Astrocyte (in vitro differentiated cells and primary cell): ENCODE measurements around the gene USO1. TPM values are rescaled to one million over a fixed set of nuclear protein-coding genes. Genes with fewer than 3 reads are reported as not detected.

Experiments
- DNase-seq: peaks from one replicate; pipeline ENCODE4 v3.0.0-alpha.2; 2010; ENCODE audit warnings: low read depth
- FAIRE-seq: peaks from 2 replicates; lab custom pipeline; 2011; peaks lifted over from hg19 to GRCh38; lab: Jason Lieb, UNC
- H2AFZ ChIP-seq: 2 replicates; pipeline ENCODE4 v1.6.0; 2012; ENCODE audit warnings: low read depth, low read length, inconsistent platforms
- H3K27ac ChIP-seq: 2 replicates; pipeline ENCODE4 v1.5.1; 2011; ENCODE audit warnings: low read depth, low read length, inconsistent platforms
- H3K27me3 ChIP-seq: 2 replicates; pipeline ENCODE4 v1.6.0; 2011; ENCODE audit warnings: low read length, inconsistent platforms; ENCODE audit not compliant: insufficient read depth
- H3K36me3 ChIP-seq: 2 replicates; pipeline ENCODE4 v1.5.1; 2011; ENCODE audit warnings: low read length, inconsistent platforms; ENCODE audit not compliant: insufficient read depth
- H3K4me1 ChIP-seq: 2 replicates; pipeline ENCODE4 v1.5.1; 2011; ENCODE audit warnings: low read length, inconsistent platforms; ENCODE audit not compliant: insufficient read depth
- H3K4me2 ChIP-seq: 2 replicates; pipeline ENCODE4 v1.6.0; 2012; ENCODE audit warnings: low read length, inconsistent platforms
- H3K4me3 ChIP-seq: 2 replicates; pipeline ENCODE4 v1.5.1; 2011; ENCODE audit warnings: low read depth, mild to moderate bottlenecking, low read length, inconsistent platforms; ENCODE audit not compliant: insufficient read depth
- H3K79me2 ChIP-seq: 2 replicates; pipeline ENCODE4 v1.6.0; 2012; ENCODE audit warnings: mild to moderate bottlenecking, low read length, inconsistent platforms; ENCODE audit not compliant: insufficient read depth
- H3K9ac ChIP-seq: 2 replicates; pipeline ENCODE4 v1.6.0; 2012; ENCODE audit warnings: mild to moderate bottlenecking, low read length, inconsistent platforms
- H3K9me3 ChIP-seq: 2 replicates; pipeline ENCODE4 v1.5.1; 2012; ENCODE audit warnings: low read depth, mild to moderate bottlenecking, low read length, inconsistent platforms; ENCODE audit not compliant: insufficient read depth
- H4K20me1 ChIP-seq: 2 replicates; pipeline ENCODE4 v1.6.0; 2012; ENCODE audit warnings: low read length, inconsistent platforms; ENCODE audit not compliant: insufficient read depth
- H3K27ac Mint-ChIP-seq: one replicate; pipeline ENCODE4 v1.8.0; 2021; ENCODE audit warnings: mild to moderate bottlenecking, mixed read lengths; ENCODE audit not compliant: unreplicated experiment
- H3K27me3 Mint-ChIP-seq: one replicate; pipeline ENCODE4 v1.8.0; 2021; ENCODE audit warnings: low read depth, mixed read lengths; ENCODE audit not compliant: unreplicated experiment
- H3K36me3 Mint-ChIP-seq: one replicate; pipeline ENCODE4 v1.8.0; 2021; ENCODE audit warnings: low read depth, mixed read lengths; ENCODE audit not compliant: unreplicated experiment
- H3K4me1 Mint-ChIP-seq: one replicate; pipeline ENCODE4 v1.8.0; 2021; ENCODE audit warnings: low read depth, mixed read lengths; ENCODE audit not compliant: unreplicated experiment
- H3K4me3 Mint-ChIP-seq: one replicate; pipeline ENCODE4 v1.8.0; 2021; ENCODE audit warnings: mild to moderate bottlenecking, moderate library complexity, mixed read lengths; ENCODE audit not compliant: unreplicated experiment
- H3K9me3 Mint-ChIP-seq: one replicate; pipeline ENCODE4 v1.8.0; 2021; ENCODE audit warnings: mild to moderate bottlenecking, mixed read lengths; ENCODE audit not compliant: unreplicated experiment
- EZH2 ChIP-seq: IDR thresholded peaks from 2 replicates; pipeline ENCODE4 v1.6.1; 2012; ENCODE audit warnings: mild to moderate bottlenecking, low read length, inconsistent platforms; ENCODE audit not compliant: insufficient read depth
- total RNA-seq: library from RNA; stranded (reverse); gene quantifications from 2 replicates; pipeline ENCODE4 v1.2.1, GENCODE V29; 2021
- TF ChIP-seq, protein P1 (sequence below): IDR thresholded peaks from 2 replicates; pipeline ENCODE4 v1.5.1; 2011; ENCODE audit warnings: low read depth, mild to moderate bottlenecking, inconsistent platforms, low read length, moderate library complexity; ENCODE audit not compliant: insufficient read depth

USO1 gene
- total RNA-seq, 1 donor from 2014 or later: 104 TPM

- Histone ChIP-seq H3K79me2 (no peaks in the 10 kb centered on the region), H3K4me1 (no peaks in the 10 kb centered on the region), H4K20me1 (no peaks in the 10 kb centered on the region), H3K27ac (no peak overlapping the region), H3K4me3 (no peak overlapping the region), H3K36me3 (peaks cover 5% of the 10 kb centered on the region), H3K9me3 (no peaks in the 10 kb centered on the region), H3K9ac (no peak overlapping the region), H2AFZ (no peak overlapping the region), H3K27me3 (no peaks in the 10 kb centered on the region), H3K4me2 (no peak overlapping the region)
- FAIRE-seq: no peak
- no peak for TF ChIP-seq EZH2
- TF ChIP-seq, protein P1, sequence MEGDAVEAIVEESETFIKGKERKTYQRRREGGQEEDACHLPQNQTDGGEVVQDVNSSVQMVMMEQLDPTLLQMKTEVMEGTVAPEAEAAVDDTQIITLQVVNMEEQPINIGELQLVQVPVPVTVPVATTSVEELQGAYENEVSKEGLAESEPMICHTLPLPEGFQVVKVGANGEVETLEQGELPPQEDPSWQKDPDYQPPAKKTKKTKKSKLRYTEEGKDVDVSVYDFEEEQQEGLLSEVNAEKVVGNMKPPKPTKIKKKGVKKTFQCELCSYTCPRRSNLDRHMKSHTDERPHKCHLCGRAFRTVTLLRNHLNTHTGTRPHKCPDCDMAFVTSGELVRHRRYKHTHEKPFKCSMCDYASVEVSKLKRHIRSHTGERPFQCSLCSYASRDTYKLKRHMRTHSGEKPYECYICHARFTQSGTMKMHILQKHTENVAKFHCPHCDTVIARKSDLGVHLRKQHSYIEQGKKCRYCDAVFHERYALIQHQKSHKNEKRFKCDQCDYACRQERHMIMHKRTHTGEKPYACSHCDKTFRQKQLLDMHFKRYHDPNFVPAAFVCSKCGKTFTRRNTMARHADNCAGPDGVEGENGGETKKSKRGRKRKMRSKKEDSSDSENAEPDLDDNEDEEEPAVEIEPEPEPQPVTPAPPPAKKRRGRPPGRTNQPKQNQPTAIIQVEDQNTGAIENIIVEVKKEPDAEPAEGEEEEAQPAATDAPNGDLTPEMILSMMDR: no peak
- Mint-ChIP-seq H3K4me1 (no peaks in the 10 kb centered on the region), H3K27me3 (no peaks in the 10 kb centered on the region), H3K27ac (no peak overlapping the region), H3K4me3 (no peak overlapping the region), H3K36me3 (peaks cover 10% of the 10 kb centered on the region), H3K9me3 (no peaks in the 10 kb centered on the region)
- no peak for DNase-seq
These were observed 98.0 kb downstream of the USO1 start for GRCh38 chr4:75822416-75822815.

DNA sequence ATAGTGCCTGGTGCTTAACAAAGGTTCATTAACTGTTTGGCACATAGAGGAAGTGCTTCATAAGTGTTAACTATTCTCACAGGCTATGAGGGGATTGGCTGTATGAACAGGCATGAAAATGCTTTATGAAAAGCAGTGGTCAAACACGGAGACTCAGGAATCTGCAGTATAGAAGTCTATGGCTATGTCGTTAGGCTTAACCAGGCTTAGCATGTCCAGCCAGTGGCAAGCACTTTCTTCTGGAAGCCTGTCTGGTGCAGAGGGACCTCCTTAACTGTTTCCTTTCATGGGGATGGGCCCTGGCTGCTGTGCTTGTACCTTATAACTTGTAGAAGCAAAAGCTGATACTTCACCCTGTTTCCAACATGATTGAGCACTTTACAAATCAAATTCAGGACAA is 99.4 kb downstream of the USO1 start:
- Mint-ChIP-seq H3K27ac (no peak overlapping the region), H3K4me1 (no peaks in the 10 kb centered on the region), H3K36me3 (peaks cover 9% of the 10 kb centered on the region), H3K27me3 (no peaks in the 10 kb centered on the region), H3K9me3 (no peaks in the 10 kb centered on the region), H3K4me3 (no peak overlapping the region)
- Histone ChIP-seq H3K79me2 (no peaks in the 10 kb centered on the region), H2AFZ (no peak overlapping the region), H3K4me1 (no peaks in the 10 kb centered on the region), H3K9ac (no peak overlapping the region), H4K20me1 (no peaks in the 10 kb centered on the region), H3K9me3 (no peaks in the 10 kb centered on the region), H3K27ac (no peak overlapping the region), H3K36me3 (peaks cover 2% of the 10 kb centered on the region), H3K27me3 (no peaks in the 10 kb centered on the region), H3K4me3 (no peak overlapping the region), H3K4me2 (no peak overlapping the region)
- TF ChIP-seq EZH2: no peak
- TF ChIP-seq, protein P1: no peak
- DNase-seq (no peak), FAIRE-seq (no peak)

DNA sequence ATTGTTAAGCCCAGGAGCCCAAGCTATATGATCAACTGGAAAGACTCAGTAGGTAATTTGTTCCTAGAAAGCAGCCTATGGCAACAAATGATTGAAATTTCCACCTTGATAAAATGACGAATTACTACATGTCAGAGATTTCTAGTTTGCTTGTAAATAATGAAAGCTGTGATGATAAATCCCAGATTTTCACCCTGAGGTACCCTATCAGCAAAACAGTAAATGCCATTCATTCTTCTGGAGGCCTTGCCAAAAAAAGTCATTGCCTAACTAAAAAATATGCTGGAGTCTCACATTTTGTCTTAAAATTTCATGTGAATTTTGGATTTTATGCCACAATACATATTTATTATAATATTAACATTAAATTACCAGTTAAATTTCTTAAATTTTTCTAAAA is 106.5 kb downstream of the USO1 start:
- no peak overlapping the region for H3K9ac ChIP-seq
- no peak overlapping the region for H3K4me2 ChIP-seq
- Mint-ChIP-seq H3K9me3 (no peaks in the 10 kb centered on the region), H3K4me3 (no peak overlapping the region), H3K27me3 (no peaks in the 10 kb centered on the region), H3K36me3 (peaks cover 4% of the 10 kb centered on the region), H3K4me1 (no peaks in the 10 kb centered on the region), H3K27ac (no peak overlapping the region)
- no peaks in the 10 kb centered on the region for H3K9me3 ChIP-seq
- no peak overlapping the region for H2AFZ ChIP-seq
- no peaks in the 10 kb centered on the region for H4K20me1 ChIP-seq
- FAIRE-seq (no peak), DNase-seq (peak; percentile 6)
- TF ChIP-seq EZH2: no peak
- TF ChIP-seq, protein P1: no peak
- H3K27ac ChIP-seq: no peak overlapping the region
- H3K27me3 ChIP-seq: no peaks in the 10 kb centered on the region
- H3K4me3 ChIP-seq: no peak overlapping the region
- no peaks in the 10 kb centered on the region for H3K79me2 ChIP-seq
- no peaks in the 10 kb centered on the region for H3K4me1 ChIP-seq
- no peaks in the 10 kb centered on the region for H3K36me3 ChIP-seq
